ENCODE measurements around the gene CHRNB4.

The CHRNB4 gene

DNA sequence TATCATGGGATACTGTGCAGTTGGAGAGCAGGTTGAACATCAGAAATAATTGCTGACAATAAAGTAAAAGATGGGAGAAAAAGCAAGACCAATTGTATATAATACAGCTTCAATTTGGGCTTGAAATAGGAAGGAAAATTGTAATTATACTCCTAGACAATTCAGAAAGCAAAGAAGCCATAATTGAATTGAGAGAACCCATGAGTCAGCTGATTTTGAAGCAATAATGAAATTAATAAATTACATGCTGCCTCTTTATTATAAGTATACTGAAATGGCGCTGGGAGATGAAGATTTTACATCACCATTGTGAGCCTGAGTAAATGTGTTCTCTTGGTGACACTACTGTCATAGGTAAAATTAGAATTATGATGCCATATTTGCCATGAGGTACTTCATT, 43.4 kb downstream of the CHRNB4 start:
- H3K27me3 ChIP-seq: peaks cover 0 to 13% of the 10 kb centered on the region in 2 donors
- H3K27ac ChIP-seq: no peak overlapping the region
- H3K36me3 ChIP-seq: no peaks in the 10 kb centered on the region
- DNase-seq: no peak
- H3K4me1 ChIP-seq: no peaks in the 10 kb centered on the region
- no peak overlapping the region for H3K4me3 ChIP-seq
- TF ChIP-seq, protein P1, sequence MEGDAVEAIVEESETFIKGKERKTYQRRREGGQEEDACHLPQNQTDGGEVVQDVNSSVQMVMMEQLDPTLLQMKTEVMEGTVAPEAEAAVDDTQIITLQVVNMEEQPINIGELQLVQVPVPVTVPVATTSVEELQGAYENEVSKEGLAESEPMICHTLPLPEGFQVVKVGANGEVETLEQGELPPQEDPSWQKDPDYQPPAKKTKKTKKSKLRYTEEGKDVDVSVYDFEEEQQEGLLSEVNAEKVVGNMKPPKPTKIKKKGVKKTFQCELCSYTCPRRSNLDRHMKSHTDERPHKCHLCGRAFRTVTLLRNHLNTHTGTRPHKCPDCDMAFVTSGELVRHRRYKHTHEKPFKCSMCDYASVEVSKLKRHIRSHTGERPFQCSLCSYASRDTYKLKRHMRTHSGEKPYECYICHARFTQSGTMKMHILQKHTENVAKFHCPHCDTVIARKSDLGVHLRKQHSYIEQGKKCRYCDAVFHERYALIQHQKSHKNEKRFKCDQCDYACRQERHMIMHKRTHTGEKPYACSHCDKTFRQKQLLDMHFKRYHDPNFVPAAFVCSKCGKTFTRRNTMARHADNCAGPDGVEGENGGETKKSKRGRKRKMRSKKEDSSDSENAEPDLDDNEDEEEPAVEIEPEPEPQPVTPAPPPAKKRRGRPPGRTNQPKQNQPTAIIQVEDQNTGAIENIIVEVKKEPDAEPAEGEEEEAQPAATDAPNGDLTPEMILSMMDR (IDR thresholded peaks at IDR 0.05): no peak
- no peaks in the 10 kb centered on the region for H3K9me3 ChIP-seq
- intact Hi-C loops (cut with DNase I; ENCODE audit: low total_unique reads): no loop called here

DNA sequence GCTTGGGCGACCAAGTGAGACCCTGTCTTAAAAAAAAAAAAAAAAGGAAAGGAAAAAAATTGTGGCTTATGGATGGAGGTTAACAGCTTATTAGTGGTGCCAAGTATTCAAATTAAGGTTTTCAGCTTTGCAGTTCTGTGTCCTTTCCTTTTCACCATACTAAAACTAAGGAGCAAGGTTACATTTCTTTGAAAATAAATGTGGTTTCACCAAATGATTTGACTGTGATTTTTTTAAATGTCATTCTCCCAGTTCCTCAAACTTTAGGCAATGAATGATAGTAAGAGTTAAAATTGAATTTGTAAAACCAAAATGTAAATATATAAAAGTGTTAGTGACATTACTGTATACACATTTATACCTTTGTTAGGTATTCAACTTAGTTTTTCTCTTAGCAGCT, 66.1 kb downstream of the CHRNB4 start:
- intact Hi-C loops (cut with DNase I; ENCODE audit: low total_unique reads): no loop called here
- TF ChIP-seq, protein P1 (IDR thresholded peaks at IDR 0.05): no peak
- no peak overlapping the region for H3K4me3 ChIP-seq
- peaks cover 0 to 18% of the 10 kb centered on the region in 2 donors for H3K27me3 ChIP-seq
- H3K4me1 ChIP-seq: no peaks in the 10 kb centered on the region
- no peaks in the 10 kb centered on the region for H3K36me3 ChIP-seq
- no peak overlapping the region for H3K27ac ChIP-seq
- H3K9me3 ChIP-seq: no peaks in the 10 kb centered on the region
- no peak for DNase-seq

Data from tibial artery (tissue), 4 donors.